22Rv1 (cell line): ENCODE data around the gene IGLL1.

Source experiments
- H3K27ac ChIP-seq: fragments of 450-650 bp; 2 replicates; pipeline ENCODE4 v1.5.1; 2017
- CTCF ChIP-seq: fragments of 450-650 bp; IDR thresholded peaks from 2 replicates; pipeline ENCODE4 v1.5.1; 2017; ENCODE audit warnings: mild to moderate bottlenecking
- ZFX ChIP-seq: fragments of 450-650 bp; IDR thresholded peaks from 2 replicates; pipeline ENCODE4 v1.6.1; 2017; ENCODE audit warnings: antibody characterized with exemption, borderline replicate concordance

IGLL1 gene

GRCh38 chr22:23539839-23540198, 40.3 kb downstream of the IGLL1 start:
- peak; percentile 8 for TF ChIP-seq CTCF
- peak overlapping the region; percentile 100 for H3K27ac ChIP-seq

- TF ChIP-seq CTCF (peak; percentile 98), ZFX (no peak)
- H3K27ac ChIP-seq, result peak overlapping the region; percentile 100
Measured at GRCh38 chr22:23539135-23539838, 40.8 kb downstream of the IGLL1 start.

- H3K27ac ChIP-seq, result peak overlapping the region; percentile 100
Measured at GRCh38 chr22:23538696-23539030, 41.4 kb downstream of the IGLL1 start.

GRCh38 chr22:23537830-23538695, 42.0 kb downstream of the IGLL1 start:
- H3K27ac ChIP-seq, result peak overlapping the region; percentile 100

GRCh38 chr22:23537416-23537815, 42.7 kb downstream of the IGLL1 start:
- TF ChIP-seq CTCF (no peak), ZFX (no peak)
- H3K27ac ChIP-seq, result peak overlapping the region; percentile 100

GRCh38 chr22:23536821-23537345, 43.2 kb downstream of the IGLL1 start:
- peak overlapping the region; percentile 100 for H3K27ac ChIP-seq
- TF ChIP-seq ZFX (no peak), CTCF (no peak)

- peak overlapping the region; percentile 100 for H3K27ac ChIP-seq
Measured at GRCh38 chr22:23535790-23536661, 44.1 kb downstream of the IGLL1 start.

GRCh38 chr22:23534851-23535717, 45.0 kb downstream of the IGLL1 start:
- peak overlapping the region; percentile 100 for H3K27ac ChIP-seq
- TF ChIP-seq ZFX (no peak), CTCF (no peak)
